NCI-H2081 treated with DMSO at 0.1 percent for 48 hours (cell line): ENCODE results near the gene TICRR.
A peak's percentile ranks its signal among the peaks of the same experiment; 100 is the strongest.
"Not testable (repeated sequence)": the region's sequence is repeated elsewhere in the genome, so short reads cannot be mapped to it uniquely, and the experiment has no call there.

Experiments used
- DNase-seq: peaks from one replicate; lab custom pipeline; 2025; lab: John Stamatoyannopoulos, UW

The TICRR gene, protein sequence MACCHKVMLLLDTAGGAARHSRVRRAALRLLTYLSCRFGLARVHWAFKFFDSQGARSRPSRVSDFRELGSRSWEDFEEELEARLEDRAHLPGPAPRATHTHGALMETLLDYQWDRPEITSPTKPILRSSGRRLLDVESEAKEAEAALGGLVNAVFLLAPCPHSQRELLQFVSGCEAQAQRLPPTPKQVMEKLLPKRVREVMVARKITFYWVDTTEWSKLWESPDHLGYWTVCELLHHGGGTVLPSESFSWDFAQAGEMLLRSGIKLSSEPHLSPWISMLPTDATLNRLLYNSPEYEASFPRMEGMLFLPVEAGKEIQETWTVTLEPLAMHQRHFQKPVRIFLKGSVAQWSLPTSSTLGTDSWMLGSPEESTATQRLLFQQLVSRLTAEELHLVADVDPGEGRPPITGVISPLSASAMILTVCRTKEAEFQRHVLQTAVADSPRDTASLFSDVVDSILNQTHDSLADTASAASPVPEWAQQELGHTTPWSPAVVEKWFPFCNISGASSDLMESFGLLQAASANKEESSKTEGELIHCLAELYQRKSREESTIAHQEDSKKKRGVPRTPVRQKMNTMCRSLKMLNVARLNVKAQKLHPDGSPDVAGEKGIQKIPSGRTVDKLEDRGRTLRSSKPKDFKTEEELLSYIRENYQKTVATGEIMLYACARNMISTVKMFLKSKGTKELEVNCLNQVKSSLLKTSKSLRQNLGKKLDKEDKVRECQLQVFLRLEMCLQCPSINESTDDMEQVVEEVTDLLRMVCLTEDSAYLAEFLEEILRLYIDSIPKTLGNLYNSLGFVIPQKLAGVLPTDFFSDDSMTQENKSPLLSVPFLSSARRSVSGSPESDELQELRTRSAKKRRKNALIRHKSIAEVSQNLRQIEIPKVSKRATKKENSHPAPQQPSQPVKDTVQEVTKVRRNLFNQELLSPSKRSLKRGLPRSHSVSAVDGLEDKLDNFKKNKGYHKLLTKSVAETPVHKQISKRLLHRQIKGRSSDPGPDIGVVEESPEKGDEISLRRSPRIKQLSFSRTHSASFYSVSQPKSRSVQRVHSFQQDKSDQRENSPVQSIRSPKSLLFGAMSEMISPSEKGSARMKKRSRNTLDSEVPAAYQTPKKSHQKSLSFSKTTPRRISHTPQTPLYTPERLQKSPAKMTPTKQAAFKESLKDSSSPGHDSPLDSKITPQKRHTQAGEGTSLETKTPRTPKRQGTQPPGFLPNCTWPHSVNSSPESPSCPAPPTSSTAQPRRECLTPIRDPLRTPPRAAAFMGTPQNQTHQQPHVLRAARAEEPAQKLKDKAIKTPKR (N-terminal part only)

DNA sequence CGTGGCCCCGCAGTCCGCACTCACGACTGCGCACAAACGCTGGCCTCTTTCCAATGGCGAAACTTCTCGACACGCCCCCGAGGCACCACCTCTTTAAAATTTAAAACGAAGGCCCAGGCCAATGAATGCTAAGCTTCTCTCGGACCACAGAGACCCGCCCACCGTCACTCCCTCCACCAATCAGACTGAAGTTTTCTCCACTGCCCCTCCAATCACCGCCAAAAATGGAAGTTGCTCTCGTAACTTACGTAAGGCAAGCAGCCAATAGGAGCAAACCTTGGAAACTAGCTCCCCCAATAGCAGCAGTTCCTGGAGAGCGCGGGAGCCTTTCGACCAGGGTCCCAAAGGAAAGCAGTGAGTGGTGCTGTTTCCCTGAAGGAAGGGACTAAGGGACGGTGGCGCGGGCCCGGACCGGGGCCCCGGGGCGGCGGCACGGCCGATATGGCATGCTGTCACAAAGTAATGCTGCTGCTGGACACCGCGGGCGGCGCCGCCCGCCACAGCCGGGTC is at the start of gene TICRR:
TSS of gene TICRR (plus strand) at position 324 of the 510 bp plus-strand sequence. CDS start at position 442, 118 bp downstream.
- peak; percentile 98 for DNase-seq

DNA sequence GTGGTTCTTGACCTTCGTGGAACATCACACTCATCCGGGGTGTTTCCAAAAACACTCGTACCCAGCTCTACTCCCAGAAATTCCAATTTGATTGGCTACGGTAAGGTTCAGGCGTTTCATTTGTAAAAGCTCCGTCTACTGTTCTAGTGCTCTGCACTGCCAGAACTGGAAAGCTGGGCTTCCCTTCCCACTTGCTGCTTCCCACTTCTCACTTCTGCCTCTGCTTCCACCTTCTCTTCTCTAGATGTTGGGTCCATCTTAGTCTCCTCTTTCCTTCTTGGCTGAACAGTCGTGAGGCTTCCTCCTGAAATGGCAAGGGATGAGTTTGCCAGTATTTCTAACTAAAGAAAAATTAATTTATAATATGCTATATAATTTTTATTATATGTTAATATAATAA is 49.1 kb upstream of the TICRR start:
- no peak for DNase-seq

DNA sequence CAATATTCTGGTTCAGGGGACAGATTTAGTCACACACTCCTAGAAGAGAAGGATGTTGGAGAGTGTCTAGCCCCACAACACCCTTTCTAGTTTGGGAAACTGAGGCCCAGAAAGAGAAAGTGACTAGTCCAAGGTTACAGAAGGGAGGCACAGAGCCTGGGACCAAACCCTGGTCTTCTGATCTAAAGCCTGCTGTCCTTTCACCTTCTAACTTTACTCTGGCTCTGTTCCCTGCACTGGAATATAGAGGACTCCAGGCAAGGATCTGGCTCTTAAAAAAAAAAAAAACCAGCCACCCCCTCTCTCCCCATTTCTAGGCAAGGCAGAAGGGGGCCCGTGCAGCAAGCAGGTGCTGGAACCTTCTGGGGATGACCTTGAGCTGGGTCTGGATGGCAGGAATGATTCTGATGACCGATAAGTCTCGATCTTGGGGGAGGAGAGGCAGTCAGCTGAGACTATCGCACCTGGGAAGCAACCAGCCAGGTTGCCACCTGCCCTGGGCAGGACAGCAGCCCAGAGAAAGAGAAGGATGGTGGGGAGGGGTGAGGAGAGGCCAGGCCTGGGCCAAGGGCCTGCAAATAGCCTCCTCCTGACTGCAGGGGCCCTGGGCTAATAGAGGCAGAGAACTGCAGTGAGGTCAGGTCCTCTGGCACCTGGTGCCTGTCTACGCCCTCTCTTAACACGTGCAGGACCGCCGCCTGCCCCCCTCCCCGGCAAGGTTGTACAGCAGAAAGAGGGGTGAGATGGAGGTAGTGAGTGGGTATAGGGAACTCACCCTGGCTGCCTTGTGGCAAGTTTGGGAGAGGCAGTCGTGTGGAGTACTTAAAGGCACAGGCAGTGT is 48.4 kb upstream of the TICRR start:
- no peak for DNase-seq

DNA sequence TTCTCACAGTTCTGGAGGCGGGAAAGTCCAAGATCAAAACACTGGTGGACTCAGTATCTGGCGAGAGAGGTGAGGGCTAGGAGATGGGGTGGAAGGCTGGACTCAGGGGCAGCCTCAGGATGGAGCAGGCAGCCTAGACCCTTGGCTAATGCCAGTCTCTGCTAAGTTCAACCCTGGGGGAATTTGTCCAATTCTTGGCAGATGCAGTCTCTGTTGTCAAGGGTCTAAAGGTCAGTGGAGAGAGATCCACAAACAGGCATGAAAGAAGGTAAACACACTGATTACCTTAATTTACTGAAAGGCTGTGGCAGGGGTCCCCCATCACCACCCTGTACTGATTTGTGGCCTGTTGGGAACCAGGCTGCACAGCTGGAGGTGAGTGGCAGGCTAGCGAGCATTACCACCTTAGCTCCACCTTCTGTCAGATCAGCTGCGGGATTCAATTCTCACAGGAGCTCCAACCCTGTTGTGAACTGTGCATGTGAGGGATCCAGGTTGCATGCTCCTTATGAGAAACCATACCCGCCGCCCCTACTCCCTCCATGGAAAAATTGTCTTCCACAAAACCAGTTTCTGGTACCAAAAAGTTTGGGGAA is 46.4 kb upstream of the TICRR start:
- no peak for DNase-seq

DNA sequence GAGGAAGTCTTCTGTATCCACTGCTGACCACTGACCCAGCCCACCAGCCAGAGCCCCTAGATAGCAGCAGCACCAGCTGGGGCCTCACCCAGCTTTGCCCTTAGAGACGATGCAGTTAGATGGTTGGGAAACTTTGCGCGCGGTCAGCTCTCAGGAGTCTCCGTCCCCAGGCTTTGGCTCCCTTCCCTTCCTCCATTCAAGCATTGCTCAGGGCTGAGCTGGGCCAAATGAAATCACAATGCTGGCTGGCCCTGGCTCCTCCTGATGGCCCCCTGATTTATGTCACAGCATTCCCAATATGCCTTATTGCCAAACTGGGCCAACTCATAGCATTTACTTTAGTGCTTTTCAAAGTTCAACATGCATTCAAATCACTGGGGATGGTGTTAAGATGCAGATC is 44.3 kb upstream of the TICRR start:
- no peak for DNase-seq

DNA sequence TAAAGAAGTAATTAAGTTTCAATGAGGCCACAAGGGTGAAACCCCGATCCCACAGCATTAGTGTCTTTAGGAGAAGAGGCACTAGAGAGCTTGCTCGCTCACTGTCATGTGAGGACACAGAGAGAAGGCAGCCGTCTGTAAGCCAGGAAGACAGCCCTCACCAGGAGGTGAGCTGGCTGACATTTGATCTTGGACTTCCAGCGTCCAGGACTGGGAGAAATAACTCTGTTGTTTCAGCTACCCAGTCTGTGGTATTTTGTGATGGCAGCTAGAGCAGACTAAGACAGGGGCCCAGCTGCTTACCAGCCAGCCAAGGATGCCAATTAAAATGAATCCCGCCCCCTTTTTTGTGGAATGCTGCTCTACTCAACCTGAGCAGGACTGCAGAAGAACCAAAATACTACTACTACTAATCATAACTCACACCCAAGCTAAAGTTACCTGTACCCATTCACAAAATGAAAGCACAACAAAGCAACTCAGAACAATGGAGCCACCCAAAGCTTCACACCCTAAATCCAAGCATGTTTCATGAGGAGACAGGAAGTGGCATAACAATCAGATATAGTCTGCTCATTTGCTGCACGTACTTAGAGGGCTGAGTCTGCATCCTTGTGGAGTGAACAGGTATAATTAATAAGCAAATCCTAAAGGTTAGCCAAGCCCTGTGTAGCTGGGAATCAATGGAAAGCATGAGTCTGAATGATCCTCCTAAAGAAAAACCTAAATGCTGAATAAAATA is 43.3 kb upstream of the TICRR start:
- no peak for DNase-seq

DNA sequence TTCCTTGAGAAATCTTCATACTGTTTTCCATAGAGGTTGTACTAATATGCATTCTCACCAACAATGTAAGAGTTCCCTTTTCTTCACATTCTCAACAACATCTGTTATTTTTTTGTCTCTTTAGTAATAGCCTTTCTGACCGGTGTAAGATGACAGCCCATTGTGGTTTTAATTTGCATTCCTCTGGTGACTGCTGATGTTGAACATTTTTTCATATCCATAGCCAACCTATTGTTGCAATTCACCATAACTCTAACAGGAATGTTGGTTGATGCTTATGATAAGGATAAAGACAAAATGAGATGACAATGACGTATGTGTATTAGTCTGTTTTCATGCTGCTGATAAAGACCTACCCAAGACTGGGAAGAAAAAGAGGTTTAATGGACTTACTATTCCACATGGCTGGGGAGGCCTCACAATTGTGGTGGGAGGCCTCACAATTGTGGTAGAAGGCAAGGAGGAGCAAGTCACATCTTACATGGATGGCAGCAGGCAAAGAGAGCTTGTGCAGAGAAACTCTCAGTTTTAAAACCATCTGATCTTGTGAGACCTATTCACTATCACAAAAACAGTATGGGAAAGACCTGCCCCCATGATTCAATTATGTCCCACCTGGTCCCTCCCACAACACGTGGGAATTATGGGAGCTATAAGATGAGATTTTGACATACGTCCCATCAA is 41.3 kb upstream of the TICRR start:
- no peak for DNase-seq

DNA sequence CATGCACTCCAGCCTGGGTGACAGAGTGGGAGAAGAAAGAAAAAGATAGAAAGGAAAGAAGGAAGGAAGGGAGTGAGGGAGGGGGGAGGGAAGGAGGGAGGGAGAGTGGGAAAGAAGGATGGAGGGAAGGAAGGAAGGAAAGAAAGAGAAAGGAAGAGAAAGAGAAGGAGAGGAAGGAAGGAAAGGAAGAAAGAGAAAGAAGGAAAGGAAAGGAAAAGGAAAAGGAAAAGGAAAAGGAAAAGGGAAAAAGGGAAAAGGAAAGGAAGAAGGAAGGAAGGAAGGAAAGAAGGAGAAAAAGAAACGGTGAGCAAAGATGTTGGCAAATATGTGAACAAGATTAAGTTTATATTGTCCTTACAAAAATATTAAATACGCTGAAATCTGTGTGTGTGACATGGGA is 36.2 kb upstream of the TICRR start:
- no peak for DNase-seq

DNA sequence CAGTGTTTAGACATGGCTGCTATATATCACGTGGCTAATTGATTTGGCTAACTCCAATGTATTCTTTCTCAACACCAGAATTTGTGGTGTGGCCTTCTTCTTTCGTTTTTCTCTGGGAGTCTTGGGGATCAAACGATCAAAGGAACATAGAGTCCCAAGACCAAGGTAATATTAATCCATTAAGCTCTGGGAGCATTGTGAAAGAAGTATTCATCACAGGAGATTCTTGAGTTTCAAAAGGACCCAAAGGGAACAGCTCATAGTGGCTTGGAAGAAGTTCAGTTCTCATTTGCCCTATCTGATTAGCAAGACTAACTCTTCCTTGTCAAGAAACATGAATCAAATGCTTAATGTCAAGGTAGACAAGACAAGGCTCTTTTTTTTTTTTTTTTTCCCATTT is 32.9 kb upstream of the TICRR start:
- DNase-seq, result no peak

DNA sequence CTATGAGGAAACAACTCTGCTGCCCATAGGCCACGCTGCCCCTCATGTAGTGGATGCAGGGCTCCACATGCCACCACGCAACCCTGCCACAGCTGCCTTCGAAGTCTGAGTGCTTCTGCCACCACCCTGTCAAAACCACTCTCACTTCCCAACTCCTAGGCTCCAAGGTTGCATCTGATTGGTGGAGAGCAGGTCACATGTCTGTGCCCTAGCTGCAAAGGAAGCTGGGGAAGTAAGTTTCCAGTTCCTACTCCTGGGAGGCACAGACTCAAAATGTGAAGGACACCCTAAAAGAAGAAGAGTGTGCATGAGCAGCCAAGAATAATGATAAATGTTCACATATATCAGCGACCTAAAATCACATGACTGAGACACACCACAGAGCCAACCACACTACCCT is 31.9 kb upstream of the TICRR start:
- DNase-seq, result no peak

DNA sequence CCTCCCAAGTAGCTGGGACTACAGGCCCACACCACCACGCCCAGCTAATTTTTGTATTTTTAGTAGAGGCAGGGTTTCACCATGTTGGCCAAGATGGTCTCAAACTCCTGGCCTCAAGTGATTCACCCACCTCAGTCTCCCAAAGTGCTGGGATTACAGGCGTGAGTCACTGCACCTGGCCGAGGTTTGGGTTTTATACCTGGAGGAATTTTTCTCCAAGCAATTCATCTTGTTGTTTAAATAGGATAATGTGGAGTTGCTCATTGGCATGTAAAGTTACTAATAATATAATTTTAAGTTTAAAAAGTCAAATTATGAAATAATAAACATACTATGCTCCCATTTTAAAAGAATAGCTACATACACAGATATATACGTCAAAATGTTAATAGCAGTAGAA is 26.1 kb upstream of the TICRR start:
- not testable (repeated sequence) for DNase-seq

DNA sequence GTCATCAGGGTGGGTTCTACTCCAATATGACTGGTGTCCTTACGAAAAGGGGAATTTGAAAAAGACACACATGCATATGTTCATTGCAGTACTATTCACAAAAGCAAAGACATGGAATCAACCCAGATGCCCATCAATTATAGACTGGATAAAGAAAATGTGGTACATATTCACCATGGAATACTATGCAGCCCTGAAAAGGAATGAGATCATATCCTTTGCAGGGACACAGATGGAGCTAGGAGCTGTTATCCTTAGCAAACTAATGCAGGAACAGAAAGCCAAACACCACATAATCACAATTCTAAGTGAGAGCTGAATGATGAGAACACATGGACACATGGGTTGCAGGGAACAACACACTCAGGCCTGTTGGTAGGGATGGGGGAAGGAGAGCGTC is 24.8 kb upstream of the TICRR start:
- DNase-seq, result no peak

DNA sequence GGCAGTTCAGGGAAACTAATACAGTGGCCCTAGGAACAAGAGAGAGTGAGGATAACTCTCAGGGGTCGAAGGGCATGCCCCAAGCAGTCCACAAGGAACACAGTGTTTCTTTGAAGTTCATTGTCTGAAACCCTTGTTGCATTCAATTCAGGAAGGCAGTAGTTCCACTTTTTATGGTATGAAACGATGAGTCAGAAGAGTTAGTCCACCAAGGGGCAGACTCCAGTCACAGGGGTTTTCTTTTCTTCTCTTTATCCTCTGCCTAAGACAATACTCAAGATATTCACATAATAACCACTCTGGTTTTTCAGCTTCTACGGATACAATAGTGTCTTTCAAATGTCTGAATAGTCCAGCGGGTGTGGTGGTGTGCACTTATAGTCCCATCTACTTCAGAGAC is 23.7 kb upstream of the TICRR start:
- no peak for DNase-seq

DNA sequence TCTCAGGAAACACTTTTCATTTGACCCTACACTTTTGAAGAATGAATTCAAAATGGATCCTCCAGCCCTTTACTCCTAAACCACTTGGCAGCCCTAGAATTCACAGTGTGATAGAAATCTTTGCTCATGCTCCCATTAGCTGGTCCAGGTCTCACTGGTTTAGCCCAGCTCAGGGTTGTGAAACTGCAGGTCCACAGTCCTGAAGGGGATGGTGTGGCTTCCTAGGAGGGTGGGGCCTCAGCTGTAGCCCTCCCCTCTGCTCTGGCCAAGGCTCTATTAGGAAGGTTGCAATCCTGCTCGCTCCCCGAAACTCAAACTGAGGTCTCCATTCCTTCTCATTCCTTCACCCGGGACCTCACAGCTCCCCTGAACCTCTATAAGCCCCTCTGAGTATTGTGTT is 21.6 kb upstream of the TICRR start:
- no peak for DNase-seq

DNA sequence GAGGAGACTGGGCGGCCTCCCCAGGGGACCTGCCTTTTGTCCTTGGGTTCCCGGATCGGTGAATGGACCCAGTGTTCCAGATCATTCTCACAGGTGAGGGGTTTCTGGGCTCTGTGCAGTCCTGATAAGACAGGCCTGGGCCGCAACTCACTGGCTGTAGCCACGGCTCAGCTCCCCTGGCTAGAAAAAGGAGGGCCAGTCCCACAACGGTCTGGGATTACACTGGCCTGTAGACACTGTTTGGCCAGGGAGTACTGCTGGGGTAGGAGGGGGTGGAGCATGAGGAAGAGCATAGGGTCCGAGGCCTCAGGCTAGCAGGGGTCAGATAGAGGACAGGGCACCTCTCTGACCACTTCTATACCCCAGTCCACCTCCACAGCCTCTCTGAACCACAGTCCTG is 21.0 kb upstream of the TICRR start:
- DNase-seq, result no peak

DNA sequence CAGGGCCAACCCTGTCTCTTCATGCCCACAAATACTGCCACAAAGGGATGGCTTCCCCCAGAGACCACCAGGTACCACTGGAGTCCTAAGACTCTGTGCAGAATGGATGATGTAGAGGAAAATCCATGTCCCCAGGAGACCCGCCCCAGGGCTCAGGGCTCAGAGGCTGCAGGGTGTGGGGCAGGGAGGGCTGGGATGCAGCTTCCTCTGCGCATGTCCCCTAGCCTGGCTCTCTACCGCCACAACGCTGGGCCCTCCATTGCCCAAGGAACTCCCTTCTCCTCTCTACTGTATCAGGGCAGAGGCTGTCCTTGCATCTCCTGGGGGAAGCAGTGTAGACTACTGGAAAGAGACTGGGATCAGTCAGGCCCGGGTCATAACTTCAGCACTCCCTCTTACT is 19.5 kb upstream of the TICRR start:
- DNase-seq, result no peak

DNA sequence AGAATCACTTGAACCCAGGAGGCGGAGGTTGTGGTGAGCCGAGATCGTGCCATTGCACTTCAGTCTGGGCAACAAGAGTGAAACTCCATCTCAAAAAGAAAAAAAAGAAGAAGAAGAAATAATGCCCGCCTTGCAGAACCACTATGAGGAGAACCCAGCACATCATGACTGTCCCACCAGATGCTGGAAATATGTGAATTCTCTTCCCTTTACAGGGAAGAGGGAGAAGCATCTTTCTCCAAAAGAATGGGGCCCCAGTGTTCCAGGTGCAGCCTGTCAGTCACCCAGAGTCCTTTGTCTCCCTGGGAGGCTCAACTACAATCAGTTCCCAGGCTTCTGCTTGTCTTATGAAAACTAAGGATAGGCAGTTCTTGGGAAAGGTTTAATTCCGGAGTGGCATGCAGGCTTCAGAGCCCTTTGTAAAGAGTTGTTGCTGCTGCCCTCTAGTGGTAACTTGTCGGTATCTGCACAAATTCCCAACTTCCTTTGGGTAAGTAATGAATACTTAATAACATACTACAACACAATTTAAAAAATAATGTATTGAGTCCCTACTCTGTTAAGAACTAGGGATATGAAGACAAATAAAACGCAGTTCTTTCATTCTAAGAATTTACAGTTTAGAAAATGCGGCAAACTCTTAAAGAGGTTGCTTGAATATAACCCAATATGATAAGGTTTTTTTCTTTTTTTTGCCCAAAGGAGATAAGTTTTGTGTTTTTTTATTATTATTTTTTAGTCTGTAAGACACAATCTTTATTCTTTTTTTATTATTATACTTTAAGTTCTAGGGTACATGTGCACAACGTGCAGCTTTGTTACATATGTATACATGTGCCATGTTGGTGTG is 18.6 kb upstream of the TICRR start:
- DNase-seq, result no peak

DNA sequence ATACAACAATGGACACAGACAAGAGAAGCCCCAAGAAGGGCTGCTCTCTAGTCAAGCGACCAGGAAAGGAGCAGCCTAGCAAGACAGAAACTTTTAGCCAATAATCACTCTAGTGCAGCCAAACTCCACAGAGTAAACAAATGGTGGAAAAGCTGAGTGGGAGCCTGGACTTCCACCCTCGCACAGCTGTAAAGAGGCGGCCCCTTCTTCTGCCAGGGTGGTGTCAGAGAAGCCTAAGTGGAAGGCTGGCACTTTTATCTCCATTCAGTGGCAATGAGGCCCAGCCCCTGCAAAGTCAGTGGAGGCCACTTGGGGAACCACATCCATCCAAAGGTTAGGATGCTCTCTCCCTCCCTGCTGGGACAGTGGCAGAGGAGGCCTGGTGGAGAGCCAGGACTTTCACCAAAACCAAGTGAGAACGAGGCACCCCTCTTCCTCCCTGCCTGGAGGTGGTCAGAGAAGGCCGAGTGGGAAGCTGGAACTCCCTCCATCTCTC is 15.5 kb upstream of the TICRR start:
- DNase-seq, result no peak
